HG02885 (cell line): ENCODE data around the gene NTM.

Experiments used
- ATAC-seq: cut with Tn5 transposase; IDR thresholded peaks from one replicate; pipeline ENCODE4 v1.9.1; 2021; ENCODE audit warnings: mild to moderate bottlenecking; ENCODE audit not compliant: unreplicated experiment, poor library complexity

Gene NTM

GRCh38 chr11:131750152-131750551 lies 379.7 kb downstream of the NTM start:
- ATAC-seq = no peak

- no peak for ATAC-seq
Measured at GRCh38 chr11:131750692-131751091, 380.3 kb downstream of the NTM start.

- ATAC-seq = no peak
Measured at GRCh38 chr11:131754671-131755070, 384.3 kb downstream of the NTM start.

GRCh38 chr11:131756479-131757110 lies 386.2 kb downstream of the NTM start:
- no peak for ATAC-seq

- ATAC-seq = no peak
Measured at GRCh38 chr11:131758726-131759125, 388.3 kb downstream of the NTM start.

- no peak for ATAC-seq
Measured at GRCh38 chr11:131759140-131759539, 388.7 kb downstream of the NTM start.

- no peak for ATAC-seq
Measured at GRCh38 chr11:131760091-131761061, 390.0 kb downstream of the NTM start.

- ATAC-seq = no peak
Measured at GRCh38 chr11:131762346-131763110, 392.1 kb downstream of the NTM start.

- ATAC-seq = no peak
Measured at GRCh38 chr11:131763193-131763890, 392.9 kb downstream of the NTM start.

- ATAC-seq = no peak
Measured at GRCh38 chr11:131764126-131764525, 393.7 kb downstream of the NTM start.

GRCh38 chr11:131764649-131765048 lies 394.2 kb downstream of the NTM start:
- no peak for ATAC-seq

GRCh38 chr11:131766637-131767036 lies 396.2 kb downstream of the NTM start:
- ATAC-seq = no peak

- ATAC-seq = no peak
Measured at GRCh38 chr11:131767421-131767820, 397.0 kb downstream of the NTM start.

- ATAC-seq = no peak
Measured at GRCh38 chr11:131770801-131771200, 400.4 kb downstream of the NTM start.

GRCh38 chr11:131771471-131771870 lies 401.1 kb downstream of the NTM start:
- no peak for ATAC-seq

GRCh38 chr11:131773626-131774025 lies 403.2 kb downstream of the NTM start:
- ATAC-seq = no peak

- no peak for ATAC-seq
Measured at GRCh38 chr11:131776211-131776610, 405.8 kb downstream of the NTM start.

- ATAC-seq = no peak
Measured at GRCh38 chr11:131785801-131786200, 415.4 kb downstream of the NTM start.

- ATAC-seq = no peak
Measured at GRCh38 chr11:131787119-131787518, 416.7 kb downstream of the NTM start.

- ATAC-seq = no peak
Measured at GRCh38 chr11:131790586-131790985, 420.2 kb downstream of the NTM start.
